OCI-LY1 (cell line): ENCODE results near the gene PEAR1.

Experiments
- EZH2 ChIP-seq: fragments of 200-600 bp; sonication (generic), shearing (Covaris generic); IDR thresholded peaks from 2 replicates; pipeline ENCODE4 v1.8.0; 2017; ENCODE audit warnings: borderline replicate concordance, mixed run types, mild to moderate bottlenecking, antibody characterized with exemption, low read length, moderate library complexity, mixed read lengths
- TF ChIP-seq, protein P1 (sequence below): fragments of 200-600 bp; sonication (generic), shearing (Covaris generic); IDR thresholded peaks from 2 replicates; pipeline ENCODE4 v1.5.1; 2017; ENCODE audit warnings: mild to moderate bottlenecking, antibody characterized with exemption, low read length, moderate library complexity, mixed read lengths

- TF ChIP-seq, protein P1, sequence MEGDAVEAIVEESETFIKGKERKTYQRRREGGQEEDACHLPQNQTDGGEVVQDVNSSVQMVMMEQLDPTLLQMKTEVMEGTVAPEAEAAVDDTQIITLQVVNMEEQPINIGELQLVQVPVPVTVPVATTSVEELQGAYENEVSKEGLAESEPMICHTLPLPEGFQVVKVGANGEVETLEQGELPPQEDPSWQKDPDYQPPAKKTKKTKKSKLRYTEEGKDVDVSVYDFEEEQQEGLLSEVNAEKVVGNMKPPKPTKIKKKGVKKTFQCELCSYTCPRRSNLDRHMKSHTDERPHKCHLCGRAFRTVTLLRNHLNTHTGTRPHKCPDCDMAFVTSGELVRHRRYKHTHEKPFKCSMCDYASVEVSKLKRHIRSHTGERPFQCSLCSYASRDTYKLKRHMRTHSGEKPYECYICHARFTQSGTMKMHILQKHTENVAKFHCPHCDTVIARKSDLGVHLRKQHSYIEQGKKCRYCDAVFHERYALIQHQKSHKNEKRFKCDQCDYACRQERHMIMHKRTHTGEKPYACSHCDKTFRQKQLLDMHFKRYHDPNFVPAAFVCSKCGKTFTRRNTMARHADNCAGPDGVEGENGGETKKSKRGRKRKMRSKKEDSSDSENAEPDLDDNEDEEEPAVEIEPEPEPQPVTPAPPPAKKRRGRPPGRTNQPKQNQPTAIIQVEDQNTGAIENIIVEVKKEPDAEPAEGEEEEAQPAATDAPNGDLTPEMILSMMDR, result no peak
- no peak for TF ChIP-seq EZH2
These were observed 15.0 kb downstream of the PEAR1 start for GRCh38 chr1:156908541-156908940.
